Urothelium cell line (cell line): ENCODE data around the gene CD99L2.
A peak's percentile ranks its signal among the peaks of the same experiment; 100 is the strongest.

Experiments
- DNase-seq: peaks from one replicate; pipeline ENCODE4 v3.0.0; 2011; ENCODE audit warnings: low spot score, mixed read lengths
- FAIRE-seq: peaks from 2 replicates; lab custom pipeline; 2011; peaks lifted over from hg19 to GRCh38; lab: Jason Lieb, UNC

CD99L2 gene

DNA sequence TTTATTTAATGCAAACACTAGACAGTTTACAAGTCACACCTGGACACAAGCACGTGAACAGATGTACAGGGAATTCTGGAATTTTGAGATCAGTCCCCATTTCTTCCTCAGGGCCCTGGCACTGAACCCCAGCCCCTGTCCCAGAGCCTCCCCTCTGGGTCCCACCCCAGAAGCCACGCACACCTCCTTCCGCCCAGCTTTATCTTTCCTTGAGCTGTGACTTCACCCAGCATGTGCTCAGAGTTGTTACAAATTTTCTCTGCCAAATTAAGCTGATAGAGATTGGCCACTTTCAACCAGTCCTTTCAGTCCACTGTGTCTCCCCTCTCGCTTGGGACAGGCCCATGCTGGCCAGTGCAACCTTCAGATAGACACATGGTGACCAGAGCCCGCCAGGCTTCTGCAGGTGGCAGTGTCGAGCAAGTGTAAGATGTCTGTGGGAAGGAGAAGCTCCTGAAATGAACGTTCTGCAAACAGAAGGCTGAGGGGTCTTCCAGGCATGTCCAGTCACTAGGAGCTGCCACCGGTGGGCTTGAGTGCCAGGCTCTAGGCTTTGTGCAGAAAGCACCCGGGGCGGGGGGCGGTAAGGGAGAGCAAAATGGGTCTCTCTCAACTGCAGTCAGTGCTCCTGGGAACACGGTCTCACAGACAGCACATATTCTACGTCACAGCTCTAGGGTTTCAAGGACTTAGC is 132.0 kb downstream of the CD99L2 start:
- FAIRE-seq (no peak), DNase-seq (no peak)

DNA sequence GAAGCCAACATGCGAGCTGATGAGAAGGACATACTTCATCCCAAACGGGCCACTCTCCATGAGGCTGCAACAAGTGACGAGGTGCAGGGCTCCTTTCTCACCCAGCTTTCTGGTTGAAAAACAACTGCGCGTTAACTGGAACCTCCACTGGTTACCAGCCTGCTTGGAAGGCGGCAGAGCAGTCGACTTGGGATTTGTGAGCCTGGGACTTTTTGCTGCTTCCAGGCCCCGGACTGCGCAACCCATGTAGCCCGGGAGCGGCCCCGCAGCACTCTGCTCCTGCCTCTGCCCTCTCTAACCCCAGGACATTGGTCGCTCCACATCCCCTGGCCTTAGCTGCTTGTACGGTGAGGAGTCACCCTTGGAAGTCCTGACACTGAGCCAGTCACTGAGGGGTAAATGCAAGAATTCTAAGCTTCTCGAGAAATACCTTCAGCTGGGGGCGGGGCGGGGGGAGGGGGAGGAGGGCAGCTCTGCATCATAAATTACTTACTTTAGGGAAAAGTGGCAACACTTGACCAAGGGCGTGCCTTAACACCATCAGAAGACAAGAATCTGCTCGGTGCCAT is 132.6 kb downstream of the CD99L2 start:
- FAIRE-seq (no peak), DNase-seq (no peak)

DNA sequence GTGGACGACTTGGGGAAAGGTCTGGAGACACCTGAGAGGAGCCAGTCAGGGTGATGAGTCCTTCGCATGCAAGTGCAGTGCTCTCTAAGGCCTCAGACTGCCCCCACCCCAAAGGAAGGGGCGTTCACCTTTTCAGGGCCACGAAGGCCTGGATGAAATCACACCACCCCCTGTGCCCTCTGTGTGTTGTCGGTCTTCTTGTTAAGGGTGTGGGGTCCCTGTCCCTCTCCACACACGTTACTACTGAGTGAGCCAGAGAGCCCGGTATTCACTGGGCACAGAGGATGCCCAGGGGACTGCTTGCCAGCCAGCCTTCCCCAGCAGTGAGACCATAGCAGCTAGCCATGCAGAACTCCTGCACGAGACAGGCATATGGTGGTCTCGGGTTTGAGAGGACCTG is 133.2 kb downstream of the CD99L2 start:
- DNase-seq (no peak), FAIRE-seq (no peak)

DNA sequence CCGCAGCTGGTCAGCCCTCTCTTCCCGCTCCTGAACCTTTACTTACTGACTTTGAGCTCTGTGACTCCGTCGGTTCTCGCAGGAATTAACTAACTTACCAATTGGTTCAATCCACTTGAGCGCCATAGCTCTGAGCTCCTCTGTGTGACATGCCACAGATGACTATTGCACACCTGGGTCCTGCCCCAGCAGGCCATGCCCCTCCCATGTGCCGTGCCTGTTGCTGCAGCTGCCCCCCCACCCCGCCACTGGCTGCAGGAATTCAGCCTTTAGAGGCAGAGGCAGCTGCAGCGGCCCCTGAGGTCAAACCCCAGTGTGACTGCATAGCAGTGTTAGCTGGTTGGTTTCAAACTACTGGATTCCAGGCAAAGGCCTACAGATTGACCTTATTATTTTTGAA is 134.7 kb downstream of the CD99L2 start:
- no peak for DNase-seq
- FAIRE-seq: no peak

DNA sequence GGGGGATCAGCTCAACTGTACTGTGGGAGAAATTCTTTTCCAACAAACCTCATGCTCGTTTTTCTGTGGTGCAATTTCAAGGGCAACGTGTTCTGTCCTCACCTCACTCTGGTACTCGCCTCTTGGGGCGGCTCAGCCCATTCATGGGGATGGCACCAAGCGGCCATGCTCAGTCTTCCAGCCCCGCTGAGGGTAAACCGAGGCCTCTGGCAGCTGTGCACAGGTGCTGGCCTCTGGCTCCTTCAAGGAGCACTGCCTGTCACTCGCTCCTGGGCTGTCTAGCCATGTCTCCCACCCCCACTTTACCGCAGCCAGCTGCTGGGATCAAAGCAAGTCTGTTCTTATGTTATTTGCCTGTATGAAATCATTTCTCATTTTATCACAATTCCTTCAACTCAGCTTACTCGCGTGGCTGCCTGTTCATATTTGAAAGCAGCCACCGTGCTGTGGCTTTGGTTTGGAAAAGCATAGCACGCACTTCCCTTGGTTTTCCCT is 135.1 kb downstream of the CD99L2 start:
- DNase-seq (no peak), FAIRE-seq (no peak)

DNA sequence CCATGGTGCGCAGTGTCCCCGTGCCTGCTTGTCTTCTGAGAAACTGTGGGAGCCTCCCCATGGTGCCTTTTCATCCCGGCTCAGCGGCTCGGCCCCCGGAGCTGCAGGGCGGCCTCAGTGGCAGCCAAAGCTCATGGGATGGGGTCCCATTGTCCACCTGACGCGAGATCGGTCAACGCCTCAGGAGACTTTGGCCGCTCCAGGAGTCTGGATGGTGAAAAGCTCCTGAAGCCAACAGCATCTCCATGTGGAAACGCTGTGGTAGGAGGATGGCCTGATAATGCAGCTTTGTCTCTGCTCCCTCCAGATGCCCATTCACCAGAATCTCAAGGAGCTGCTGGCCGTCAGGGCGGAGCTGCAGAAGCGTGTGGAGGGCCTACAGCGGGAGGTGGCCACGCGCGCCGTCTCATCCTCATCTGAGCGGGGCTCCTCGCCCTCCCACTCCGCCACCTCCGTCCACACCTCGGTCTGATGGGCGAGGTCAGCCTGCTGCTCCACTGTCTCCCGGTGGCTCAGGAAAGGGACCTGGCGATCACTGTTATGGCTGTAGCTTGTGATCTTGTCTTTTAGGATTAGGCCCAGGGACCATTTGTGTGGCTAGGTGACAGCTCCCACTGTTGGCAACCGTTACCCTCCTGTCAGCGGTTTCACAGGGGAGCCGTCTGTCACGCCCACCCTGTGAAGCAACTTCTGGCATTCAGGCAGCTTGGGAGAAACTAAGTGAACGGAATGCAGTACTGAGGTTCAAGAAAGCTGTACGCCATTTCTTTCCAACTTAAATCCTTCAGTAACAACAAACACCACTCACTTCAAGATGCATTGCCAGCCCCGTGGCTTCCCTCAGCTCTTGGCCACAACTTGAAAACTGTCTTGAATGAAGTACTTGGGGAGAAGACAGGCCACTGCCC is 136.0 kb downstream of the CD99L2 start:
- DNase-seq (no peak), FAIRE-seq (no peak)

DNA sequence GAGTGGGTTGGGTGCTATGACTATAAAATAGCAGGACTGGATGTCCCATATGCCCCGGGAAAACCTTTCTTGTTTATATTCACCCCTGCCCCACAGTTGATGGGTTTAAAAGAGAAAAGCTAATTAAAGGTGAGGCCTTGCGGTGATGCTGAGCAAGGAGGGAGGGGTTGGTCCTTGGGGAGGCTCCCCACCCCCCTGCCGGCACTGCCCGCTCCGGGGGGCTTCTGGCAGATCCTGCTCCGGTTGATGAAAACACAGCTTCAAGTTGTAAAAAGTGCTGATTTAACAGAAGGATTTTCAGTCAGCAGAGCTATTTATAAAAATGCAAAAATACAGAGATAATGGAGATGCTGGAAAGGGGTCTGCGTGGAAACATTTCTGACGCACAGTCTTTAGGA is 136.7 kb downstream of the CD99L2 start:
- no peak for DNase-seq
- FAIRE-seq: no peak

DNA sequence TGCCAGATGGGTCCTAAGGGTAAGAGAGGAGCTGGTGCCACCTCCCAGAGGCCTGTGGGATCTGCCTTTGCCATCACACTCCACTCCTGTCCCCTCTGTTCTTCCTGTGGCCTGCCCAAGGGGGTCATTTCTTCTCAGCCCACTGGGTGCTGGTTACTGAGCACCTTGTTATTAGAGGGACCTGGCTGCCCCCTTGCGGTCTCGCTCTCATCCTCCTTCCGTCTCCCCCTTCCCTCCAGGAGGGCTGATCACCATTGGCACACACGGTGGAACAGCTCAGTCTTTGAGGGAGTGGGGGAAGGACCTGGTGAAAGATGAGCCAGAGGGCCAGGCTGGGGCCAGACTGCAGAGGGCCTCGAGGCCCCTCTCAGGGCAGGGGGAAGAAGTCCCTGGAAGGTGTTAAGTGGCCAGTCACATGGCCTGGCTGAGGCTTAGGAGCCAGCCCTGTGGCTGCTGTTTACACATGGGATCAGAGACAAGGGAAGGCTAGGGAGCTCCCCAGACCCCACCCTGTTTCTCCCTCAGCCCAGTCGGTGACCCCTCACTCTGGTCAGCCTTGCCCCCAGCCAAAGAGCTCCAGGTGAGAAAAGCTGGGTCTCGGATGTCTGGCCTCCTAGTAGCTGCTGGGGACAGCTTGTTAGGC is 137.2 kb downstream of the CD99L2 start:
- no peak for DNase-seq
- no peak for FAIRE-seq

DNA sequence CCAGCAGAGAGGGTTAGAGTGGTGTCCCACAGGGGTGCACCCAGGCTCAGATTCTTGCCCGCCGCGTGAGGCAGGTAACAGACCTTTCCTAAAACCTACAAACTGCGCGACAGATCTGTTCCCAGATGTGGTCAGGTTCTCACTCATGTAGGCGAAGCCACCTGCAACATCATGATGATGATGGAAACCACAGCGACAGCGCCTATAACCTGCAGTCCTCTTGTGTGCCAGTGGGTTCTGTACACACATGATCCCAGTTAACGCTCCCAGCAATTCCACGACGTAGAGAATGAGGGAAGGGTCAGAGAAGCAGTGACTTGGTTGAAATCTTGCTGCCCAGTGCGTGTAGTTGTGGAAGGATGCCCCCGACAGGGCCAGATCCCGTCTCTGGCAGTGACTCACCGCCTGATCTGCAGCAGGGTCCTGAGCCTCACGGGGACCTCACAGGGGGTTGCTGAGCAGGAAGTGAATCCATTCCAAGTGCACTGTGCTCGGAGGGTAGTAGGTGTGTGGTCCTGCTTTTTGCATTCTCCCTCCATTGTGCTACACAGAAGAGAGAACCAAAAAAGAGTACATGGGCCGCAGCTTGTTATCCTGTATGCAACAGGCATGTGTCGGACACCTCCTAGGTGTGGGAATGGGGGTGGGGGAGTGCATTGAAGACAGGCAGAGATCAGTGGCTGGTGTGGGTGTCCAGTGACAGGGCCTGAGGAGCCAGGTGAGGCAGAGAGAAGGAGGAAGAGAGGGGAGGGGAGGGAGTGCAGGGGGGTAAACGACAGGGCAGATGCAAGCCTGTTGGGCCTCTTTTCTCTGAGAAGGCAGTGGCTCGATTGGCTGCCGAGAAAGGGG is 138.7 kb downstream of the CD99L2 start:
- DNase-seq: no peak
- no peak for FAIRE-seq

DNA sequence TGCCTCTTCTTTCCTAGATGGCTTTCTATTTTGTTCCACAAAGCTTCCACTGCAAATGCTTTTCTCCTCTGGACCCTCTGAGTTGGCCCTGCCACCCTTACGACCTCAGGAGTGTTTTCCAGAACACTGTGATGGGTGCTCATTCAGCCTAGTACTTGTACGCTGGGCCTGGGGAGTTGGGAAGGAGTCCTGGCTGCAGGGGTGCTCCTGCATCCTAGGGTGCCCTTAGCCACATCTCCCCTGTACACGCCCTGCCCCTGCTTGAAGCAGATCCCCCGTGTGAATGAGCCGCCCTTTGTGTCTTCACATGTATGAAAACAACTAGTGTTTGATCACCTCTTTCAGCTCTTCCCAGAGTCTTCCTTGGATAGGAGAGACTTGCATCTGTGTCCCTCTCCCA is 141.1 kb downstream of the CD99L2 start:
- DNase-seq: no peak
- FAIRE-seq: no peak

DNA sequence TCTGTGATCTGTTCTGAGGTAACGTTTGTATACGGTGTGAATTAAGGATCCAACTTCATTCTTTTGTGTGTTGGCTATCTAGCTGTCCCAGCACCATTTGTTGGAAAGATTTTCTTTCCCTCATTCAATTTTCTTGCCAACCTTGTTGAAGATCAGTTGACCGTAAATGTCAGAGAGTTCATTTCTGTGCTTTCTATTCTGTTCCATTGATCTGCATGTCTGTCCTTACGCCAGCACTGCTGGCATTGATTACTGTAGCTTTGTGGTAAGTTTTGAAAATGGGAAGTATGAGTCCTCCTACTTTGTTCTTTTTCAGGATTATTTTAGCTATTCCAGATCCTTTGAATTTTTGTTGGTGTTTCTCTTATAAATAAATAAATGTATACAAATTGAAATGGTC is 144.5 kb downstream of the CD99L2 start:
- DNase-seq (no peak), FAIRE-seq (no peak)

DNA sequence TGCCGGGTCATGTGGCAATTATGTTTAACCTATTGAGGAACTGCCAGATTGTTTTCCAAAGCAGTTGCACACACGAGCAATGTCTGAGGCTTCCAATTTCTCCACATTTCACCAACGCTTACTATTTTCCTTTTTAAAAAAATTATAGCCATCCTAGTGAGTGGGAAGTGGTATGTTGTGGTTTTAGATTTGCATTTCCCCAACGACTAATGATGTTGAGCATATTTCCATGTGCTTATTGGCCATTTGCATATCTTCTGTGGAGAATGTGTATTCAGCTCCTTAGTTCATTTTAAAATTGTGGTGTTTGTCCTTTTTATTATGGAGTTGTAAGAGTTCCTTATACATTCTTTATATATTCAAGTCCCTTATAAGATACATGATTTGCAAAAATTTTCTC is 145.1 kb downstream of the CD99L2 start:
- FAIRE-seq (no peak), DNase-seq (no peak)

DNA sequence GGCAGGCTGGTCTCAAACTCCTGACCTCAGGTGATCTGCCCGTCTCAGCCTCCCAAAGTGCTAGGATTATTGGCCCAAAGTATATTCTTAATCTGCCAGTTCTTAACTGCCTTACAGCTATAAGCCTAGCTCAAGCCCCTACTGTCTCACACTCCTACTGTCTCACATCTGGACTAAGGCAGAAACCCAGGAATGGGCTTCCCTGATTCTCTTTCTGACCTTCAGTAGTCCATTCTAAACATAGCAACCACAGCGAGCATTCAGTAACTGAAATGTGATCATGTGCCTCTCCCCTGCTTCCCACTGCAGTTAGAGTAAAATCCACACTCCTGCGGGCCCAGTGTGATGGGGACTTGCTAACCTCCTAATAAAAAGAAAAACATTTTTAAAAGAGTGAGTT is 146.3 kb downstream of the CD99L2 start:
- DNase-seq: no peak
- FAIRE-seq: no peak

DNA sequence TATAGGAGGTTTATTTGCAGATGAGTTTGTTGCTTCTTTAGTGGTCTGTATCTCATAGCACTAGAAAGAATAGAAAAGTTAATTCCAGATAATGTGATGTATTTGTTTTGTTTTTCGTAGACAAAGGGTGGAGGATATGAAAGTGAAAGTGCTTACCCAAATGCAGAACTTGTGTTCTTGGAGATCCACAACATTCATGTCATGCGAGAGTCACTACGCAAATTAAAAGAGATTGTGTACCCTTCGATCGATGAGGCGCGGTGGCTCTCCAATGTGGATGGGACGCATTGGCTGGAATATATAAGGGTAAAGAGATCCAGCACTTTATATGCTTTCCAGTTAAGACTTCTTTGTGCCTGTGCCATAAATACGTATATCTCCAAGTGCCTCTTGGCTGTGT is 162.0 kb downstream of the CD99L2 start:
- DNase-seq: no peak
- FAIRE-seq: no peak

DNA sequence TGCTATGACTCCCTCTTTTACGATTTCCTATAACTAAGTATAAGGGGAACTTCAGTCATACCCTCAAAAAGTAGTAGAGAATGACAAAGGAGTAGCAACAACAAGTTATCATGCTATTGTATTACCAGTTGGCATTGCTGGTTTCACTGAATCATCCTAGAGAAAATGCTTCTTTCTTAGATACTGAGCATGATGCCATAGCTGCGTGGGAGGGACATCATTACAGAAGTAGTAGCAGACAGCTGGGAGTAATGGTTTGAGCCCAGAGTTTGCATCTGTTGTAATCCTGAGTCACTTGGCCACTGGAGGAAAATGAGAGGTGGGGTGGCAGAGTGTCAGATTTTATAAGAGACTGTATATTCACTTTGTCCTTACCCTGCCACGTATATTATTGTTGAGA is 166.7 kb downstream of the CD99L2 start:
- DNase-seq (peak; percentile 2), FAIRE-seq (no peak)

DNA sequence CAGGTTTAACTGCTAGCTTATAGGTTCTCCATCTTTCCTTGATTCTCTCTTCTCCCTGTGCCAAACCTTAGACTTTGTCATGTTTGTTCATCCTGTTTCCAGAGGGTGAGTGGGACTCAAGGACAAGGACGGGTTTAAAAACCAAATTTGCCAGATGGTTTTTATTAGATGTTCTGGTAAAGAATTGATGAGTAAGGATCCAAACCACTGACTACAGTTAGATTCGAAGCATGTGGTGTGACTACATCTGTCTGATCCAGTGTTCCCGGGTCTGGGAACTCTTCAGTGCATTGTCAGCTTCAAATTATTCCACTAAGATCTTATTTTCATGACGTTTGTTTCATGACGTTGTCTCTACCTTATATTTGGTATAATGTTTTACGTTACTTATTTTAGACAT is 167.7 kb downstream of the CD99L2 start:
- DNase-seq (no peak), FAIRE-seq (no peak)

DNA sequence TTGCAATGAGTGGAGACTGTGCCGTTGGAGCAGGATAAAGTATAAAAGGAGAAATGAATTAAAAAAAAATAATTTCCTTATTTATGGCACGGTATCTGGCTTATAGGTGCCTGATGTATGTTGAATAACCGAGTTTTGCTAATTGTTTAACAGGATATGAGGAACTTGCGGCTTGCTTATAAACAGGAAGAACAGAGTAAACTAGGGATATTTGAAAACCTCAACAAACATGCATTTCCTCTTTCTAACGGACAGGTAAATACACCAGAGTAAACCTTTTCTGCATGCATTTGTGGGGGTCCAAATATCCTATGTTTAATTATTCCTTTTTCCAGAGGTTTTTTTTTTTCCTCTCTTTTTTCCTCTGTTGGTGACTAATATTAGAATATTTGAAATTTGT is 168.5 kb downstream of the CD99L2 start:
- FAIRE-seq (no peak), DNase-seq (no peak)

DNA sequence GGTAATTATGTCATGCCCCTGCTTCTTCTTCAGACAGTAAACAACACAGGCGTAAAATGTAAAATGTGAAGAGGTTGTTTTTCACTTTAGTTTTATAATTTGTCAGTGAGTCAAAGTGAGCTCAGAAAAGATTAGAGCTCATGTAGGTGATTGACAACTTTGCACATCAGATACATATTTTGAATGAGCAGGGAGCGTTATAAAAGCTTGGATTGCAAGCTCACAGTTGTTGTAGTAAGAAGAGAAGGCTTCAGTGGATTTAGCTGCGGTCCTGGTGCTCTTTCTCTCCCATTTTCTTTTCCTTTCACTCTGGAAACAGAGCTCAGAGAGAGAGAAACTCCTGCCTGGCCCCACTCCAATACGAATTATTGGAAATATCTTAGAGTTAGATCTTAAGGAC is 178.8 kb downstream of the CD99L2 start:
- DNase-seq: no peak
- no peak for FAIRE-seq
